Hematopoietic multipotent progenitor cell treated with erythropoietin and hydrocortisone succinate and interleukin-3 and kit ligand, for 15 days (in vitro differentiated cells): Measurements from ENCODE around the gene ACVR1B.
"Not testable (repeated sequence)": the region's sequence is repeated elsewhere in the genome, so short reads cannot be mapped to it uniquely, and the experiment has no call there.

Source experiments
- DNase-seq: peaks from one replicate; pipeline ENCODE4 v3.0.0-alpha.2; 2015; ENCODE audit warnings: low spot score

ACVR1B gene

GRCh38 chr12:51971679-51972421 lies 20.4 kb downstream of the ACVR1B start:
- no peak for DNase-seq

- no peak for DNase-seq
These were observed 20.9 kb downstream of the ACVR1B start for GRCh38 chr12:51972422-51972812.

DNA sequence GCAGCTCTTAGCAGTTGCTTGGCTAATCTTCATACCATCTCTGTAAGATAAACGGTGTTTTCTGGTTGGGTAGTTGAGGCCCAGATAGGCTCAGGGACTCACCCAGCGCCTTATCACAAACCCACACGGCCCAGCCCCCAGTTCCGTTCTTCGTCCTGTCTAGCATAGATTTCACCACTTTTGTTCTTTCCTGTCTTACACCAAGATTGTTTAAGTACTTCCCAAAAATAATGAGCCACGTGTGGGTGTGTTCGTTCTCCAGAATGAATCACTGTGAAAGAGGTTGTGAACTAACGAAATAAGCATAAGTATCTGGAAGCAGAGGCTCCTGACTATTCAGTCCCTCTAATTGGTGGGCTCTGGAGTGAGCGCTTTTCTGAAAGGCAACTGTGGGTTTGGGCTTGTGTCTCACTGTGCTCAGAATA lies 21.4 kb downstream of the ACVR1B start:
- no peak for DNase-seq

- no peak for DNase-seq
These were observed 22.1 kb downstream of the ACVR1B start for GRCh38 chr12:51973560-51973959.

- no peak for DNase-seq
These were observed 23.1 kb downstream of the ACVR1B start for GRCh38 chr12:51974646-51975045.

DNA sequence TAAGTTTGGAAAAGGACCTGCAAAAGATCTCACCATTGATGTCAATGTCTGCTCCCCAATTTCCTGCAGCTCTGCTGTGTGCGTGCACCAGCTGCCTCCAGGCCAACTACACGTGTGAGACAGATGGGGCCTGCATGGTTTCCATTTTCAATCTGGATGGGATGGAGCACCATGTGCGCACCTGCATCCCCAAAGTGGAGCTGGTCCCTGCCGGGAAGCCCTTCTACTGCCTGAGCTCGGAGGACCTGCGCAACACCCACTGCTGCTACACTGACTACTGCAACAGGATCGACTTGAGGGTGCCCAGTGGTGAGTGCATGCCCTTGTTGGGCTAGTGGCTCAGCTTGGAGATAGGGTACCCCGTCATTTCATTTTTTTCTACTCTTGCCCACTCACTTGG lies 23.7 kb downstream of the ACVR1B start:
- no peak for DNase-seq

DNA sequence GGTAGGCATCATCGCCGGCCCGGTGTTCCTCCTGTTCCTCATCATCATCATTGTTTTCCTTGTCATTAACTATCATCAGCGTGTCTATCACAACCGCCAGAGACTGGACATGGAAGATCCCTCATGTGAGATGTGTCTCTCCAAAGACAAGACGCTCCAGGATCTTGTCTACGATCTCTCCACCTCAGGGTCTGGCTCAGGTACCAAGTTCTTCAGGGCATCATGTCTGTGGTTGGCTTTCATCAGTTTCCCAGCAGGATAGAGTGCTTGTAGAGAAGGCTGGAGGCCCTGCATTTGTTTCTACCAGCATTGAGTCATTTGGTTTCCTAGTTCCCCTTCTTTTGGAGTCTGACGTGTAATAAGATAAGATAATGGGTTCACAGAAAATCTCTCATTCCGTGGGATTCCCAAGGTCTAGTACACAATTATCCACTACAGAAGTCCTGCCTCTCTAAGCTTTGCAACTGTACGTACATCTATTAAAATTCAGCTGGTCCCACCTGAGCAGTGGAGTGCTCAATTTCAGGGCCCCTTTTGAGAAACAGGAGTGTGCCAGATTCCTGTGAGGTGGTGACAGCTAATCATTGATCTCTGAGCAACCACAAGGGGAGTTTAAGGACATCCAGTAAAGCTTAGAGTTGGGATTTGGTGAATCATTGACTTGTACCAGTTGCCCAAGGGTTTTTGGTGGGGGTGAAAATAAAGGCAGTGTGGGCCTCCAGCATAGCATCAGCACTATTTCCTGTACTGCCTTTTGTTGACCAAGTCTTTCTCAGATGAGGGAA lies 25.1 kb downstream of the ACVR1B start:
- DNase-seq = no peak

GRCh38 chr12:51977320-51977753 lies 25.8 kb downstream of the ACVR1B start:
- DNase-seq = no peak

DNA sequence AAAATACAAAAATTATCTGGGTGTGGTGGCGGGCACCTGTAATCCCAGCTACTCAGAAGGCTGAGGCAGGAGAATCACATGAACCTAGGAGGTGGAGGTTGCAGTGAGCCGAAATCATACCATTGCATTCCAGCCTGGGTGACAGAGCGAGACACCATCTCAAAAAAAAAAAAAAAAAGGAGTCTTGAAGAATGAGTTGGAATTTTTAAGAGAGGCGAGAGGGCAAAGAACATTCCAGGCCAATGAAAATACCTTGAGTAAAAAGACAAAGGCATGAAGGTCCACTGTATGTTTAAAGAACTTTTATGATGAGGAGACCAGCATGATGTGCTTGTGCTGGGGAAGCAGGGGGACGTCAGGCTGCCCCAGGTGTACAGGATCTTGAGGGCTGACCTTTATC lies 27.8 kb downstream of the ACVR1B start:
- not testable (repeated sequence) for DNase-seq

DNA sequence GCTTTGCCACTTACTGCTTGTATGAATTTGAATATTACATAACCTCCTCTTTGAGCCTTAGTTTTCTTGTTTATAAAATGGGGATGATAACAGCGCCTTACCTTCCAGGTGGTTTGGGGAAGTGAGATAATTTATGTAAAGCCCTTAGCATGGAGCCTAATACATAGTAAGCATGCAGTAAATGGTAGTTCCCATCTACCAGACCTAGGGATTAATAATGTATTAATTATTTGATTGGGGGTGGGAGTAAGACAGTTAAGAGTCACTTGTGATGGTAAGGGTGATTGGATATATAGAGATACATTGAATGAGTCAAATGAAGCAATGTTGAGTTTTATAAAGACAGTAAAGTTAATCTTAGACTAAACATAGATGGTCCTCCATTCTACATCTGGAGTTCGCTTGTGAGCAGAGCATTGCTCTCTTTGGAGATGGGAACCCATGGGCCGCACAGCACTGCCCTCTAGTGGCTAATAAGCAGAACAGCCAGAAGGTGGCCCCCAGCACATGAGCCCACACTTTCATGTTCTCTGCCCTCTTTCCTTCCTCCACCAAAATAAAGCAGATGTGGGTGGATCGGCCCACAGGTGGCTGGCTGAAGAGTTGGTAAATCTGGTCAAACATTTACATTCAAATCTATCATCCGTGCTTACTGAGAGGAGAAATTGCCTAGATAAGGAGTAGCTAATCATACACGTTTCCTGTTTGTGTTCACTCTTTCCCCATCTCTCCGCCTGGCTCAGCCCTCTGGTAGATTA lies 28.7 kb downstream of the ACVR1B start:
- peak; percentile 71 for DNase-seq

GRCh38 chr12:51980809-51981127 lies 29.3 kb downstream of the ACVR1B start:
- no peak for DNase-seq

GRCh38 chr12:51984657-51985056 lies 33.2 kb downstream of the ACVR1B start:
- DNase-seq = no peak

GRCh38 chr12:51985154-51985835 lies 33.8 kb downstream of the ACVR1B start:
- no peak for DNase-seq

DNA sequence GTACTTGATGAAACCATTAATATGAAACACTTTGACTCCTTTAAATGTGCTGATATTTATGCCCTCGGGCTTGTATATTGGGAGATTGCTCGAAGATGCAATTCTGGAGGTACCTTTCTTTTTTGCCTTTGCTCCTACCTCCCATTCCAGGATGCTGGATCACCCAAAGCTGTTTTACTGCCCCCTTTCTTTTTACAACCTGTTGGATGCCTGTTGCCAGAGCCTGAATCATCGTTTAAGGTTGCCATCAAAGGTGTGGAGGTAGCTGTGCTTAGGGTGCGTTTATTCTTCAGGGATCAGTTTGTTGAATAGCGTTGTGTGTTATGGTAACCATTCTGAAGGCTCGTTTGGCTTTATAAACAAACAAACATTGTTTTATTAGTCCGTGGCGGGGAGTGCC lies 35.3 kb downstream of the ACVR1B start:
- DNase-seq = no peak

- DNase-seq = no peak
These were observed 40.7 kb downstream of the ACVR1B start for GRCh38 chr12:51992246-51992645.

- no peak for DNase-seq
These were observed 43.0 kb downstream of the ACVR1B start for GRCh38 chr12:51994539-51994820.

GRCh38 chr12:51994959-51995358 lies 43.5 kb downstream of the ACVR1B start:
- no peak for DNase-seq

DNA sequence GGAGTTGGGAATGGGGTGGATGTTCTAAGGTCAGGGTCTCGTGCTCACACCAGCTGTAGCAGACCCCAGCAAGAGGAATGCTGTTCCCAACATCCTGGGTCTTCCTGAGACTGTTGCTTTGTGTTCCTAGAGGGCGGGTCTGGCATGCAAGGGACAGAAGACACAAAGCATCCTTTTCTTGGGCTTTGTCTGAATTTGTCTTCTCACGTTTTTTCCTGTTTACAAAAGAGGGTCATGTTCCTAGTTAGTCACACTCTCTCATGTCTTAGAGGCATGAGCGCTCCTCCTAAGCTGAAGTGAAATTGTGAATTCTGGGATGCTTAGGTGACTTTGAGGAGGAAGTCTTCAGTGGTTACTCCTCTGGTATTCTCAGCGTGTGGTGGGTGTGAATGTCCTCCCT lies 45.6 kb downstream of the ACVR1B start:
- DNase-seq = no peak

DNA sequence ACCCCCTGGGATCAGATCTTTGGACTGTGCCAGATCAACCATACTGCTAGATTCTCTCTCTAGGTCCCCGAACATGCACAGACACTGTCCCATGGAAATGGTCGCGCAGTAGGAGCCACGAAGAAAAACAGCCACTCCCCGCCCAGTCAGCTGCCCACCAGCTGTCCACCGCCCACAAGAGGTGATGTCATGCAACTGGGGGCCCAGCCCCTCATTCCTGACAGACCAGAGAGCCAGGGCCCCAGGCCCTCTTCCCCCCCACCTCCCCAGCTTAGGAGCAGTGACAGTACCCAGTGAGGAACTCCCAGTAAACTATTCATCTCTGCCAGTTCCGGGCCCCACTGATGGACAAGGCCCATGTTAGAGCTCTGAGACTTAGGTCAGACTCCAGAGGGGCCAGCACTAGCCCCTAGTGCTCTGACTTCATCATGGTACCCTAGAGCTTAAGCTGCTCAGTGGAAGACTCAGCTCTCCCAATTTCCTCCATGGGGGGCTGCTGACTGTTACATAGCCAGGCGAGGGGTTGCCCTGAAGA lies 51.6 kb downstream of the ACVR1B start:
- no peak for DNase-seq

DNA sequence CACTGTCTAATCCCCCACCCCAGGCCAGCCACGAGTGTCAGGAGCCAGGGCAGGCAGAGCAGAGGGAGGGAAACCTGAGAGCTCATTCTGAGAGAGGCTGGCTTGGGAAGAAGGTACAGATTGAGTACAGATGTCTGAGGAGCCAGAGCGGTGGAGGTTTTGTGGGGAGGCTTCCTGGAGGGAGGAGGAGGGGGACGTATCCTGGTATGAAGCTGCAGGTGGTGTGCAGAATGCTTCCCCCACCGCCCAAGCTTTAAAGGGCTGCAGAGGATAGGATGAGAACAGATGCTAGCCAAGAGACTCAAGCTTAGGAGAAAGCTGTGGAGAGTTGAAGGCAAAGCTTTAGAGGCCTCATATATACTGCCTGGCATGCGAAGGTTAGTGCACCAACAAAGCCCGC lies 52.1 kb downstream of the ACVR1B start:
- DNase-seq = no peak

GRCh38 chr12:52004042-52004648 lies 52.6 kb downstream of the ACVR1B start:
- no peak for DNase-seq
